Stimulated activated CD8-positive, alpha-beta memory T cell treated with anti-CD3 and anti-CD28 coated beads, Interleukin-15, amount 100 ng/mL, for 24 hours (primary cell): ENCODE data around the gene HOXD11.

ENCODE experiments used
- DNase-seq: peaks from one replicate; pipeline ENCODE4 v3.0.0-alpha.2; 2020; ENCODE audit warnings: low read depth

The HOXD11 gene

DNA sequence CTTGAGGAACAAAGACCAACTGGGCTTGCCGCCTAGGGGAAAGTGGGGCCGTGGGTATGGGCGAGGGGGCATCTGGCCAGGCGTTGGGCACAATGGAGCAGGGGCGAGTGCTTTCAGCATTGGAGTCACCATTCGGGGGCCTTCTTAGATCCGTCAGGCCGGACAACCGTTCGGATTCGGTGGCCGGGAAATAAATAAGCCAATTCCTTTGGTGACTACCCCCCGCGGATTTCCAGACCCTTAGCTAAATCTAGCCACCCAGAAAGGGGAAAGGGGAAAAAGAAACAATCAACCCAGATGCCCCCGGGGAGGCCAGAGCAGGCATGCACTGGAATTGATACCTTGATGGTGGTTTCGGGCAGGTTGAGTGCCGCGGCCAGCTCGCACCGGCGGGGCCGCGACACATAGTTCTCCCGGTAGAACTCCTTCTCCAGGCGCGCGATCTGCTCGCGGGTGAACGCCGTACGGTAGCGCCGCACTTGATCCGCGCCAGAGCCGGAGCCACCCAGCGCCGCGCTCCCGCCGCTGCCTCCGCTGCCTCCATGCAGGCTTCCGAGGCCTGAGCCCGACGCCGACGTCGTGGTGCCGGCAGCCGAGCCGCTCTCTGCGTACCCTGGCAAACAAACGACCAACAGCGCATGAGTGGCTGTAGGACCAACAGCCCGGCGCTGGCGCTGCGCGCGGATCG is 25.1 kb upstream of the HOXD11 start:
- DNase-seq: no peak

GRCh38 chr2:176082525-176082823 is 24.6 kb upstream of the HOXD11 start:
- DNase-seq: no peak

DNA sequence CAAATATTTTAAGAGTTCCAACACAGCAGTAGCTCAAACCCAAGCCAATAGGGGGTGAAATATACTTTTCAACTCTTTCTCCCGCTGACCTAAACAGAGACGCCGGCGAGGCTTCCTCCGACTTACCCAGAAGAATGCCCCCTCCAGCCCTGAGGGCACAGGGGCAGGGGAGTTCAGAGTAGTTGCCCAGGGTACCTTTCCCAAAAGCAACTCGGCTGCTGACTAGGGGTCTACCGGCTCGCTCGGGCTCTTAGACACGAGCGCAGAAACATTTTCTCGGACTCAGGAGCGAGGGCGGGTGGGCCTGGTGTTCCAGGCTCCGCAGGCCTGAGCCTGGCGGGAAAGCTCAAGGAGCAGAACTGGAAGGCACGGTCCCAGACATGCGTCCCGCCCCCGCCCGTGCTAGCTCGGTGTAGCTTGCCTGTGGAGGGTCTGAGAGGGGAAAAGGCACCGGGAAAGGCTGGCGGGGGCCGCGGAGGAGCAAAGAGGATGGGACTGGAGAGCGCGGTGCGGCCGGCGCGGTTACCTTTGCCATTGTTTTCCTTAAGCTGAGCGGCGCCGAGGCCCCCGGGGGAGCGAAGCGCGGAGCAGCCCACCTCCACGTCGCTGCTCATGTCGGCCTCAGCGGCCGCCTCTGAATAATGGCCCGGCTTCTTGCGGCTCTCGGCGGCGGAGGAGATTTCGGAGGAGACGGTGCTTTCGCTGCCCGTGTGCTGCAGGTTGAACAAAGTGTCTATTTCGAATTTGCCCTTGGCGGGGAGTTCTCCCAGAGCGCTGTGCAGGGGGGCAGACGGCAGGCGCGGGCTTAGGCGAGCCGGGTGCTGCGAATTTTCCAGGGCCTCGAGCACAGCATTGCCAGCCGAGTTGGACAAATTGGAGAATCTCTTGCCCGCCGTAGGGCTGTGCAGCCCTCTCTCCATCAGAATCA is 24.0 kb upstream of the HOXD11 start:
- no peak for DNase-seq

- DNase-seq: no peak
Measured at GRCh38 chr2:176083796-176084261, 23.3 kb upstream of the HOXD11 start, which contains the start of gene EVX2. EVX2 (minus strand) TSS chr2:176083962; CDS start chr2:176083776, 186 bp downstream.

DNA sequence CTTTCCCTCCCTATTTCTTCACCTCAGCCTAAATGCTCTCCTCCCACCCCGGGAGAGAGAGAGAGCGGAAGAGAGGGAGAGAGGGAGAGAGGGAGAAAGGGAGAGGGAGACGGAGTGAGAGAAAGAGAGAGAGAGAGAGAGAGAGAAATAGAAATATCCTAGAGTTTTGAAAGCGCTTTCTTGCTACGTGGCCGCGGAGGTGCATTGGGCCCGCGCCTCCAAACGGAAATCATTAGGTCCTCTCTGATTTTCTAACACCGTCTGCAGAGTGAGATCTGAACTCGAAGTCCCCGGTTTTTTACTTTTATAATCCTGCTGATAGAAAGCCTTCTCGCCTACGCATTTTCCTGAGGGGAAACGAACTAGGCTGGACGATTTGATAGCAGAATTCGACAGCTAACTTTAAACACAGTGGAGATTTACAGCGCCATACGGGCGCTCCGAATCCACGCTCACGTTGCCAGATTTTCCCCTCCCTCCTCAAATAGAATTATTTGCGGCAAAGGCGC is 22.4 kb upstream of the HOXD11 start:
- DNase-seq: no peak

DNA sequence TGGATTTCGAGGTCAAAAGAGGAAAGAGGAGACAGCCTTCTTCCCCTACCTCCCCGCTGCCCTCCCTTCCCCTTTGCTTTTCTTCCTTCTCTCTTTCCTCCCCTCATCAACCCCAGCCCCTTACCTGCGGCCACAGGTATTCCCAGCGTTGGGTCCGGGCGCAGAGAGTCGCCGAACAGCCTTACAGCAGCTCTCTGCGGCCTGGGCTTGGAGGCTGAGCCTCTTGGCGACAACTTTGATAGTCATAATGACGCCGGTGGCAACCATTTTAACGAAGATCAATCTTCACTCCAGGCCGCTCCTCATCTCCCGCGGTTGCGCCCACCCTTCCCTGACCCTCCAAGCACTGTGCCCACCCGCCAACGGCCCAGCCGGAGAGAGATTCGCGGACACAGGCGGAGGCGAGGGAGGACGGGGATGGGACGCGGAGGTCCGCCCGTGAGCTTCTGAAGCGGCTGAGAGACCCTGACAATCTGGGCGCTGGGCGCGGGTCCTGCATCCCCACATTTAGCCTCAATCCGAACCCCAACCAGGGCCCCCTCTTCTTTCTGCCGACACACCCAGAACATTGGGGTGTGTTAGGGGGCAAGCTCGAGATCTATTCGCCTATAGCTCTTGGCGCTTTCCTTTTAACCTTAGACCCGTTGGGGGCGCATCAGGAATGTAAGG is 21.8 kb upstream of the HOXD11 start:
- DNase-seq: no peak

- no peak for DNase-seq
Measured at GRCh38 chr2:176085861-176086771, 21.0 kb upstream of the HOXD11 start.

DNA sequence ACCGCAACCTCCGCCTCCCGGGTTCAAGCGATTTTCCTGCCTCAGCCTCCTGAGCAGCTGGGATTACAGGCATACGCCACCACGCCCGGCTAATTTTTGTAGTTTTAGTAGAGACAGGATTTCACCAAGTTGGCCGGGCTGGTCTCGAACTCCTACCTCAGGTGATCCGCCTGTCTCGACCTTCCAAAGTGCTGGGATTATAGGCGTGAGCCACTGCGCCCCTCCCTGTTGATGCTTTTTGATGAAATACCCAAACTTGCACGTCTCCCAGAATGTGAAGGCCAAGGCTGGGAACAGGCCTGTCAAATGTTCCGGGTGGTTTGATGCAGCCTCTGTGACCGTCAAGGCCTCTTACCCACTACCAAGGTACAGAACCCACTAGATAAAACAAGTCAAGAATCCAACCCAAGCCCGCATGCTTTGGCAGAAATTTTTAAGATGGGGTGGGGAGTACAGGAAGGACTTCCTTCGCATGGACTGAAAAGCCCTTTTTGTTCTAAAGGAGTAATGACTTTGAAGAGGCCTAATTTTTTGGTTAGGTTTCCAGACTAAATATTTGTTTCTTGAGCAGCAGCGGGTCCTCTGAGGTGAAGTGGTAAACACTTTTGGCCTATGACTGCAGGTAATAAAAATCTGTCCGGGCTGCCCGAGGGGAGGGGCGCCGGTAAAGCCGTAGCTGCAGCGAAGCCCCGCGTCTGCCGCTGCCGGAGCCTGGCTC is 19.6 kb upstream of the HOXD11 start:
- no peak for DNase-seq

DNA sequence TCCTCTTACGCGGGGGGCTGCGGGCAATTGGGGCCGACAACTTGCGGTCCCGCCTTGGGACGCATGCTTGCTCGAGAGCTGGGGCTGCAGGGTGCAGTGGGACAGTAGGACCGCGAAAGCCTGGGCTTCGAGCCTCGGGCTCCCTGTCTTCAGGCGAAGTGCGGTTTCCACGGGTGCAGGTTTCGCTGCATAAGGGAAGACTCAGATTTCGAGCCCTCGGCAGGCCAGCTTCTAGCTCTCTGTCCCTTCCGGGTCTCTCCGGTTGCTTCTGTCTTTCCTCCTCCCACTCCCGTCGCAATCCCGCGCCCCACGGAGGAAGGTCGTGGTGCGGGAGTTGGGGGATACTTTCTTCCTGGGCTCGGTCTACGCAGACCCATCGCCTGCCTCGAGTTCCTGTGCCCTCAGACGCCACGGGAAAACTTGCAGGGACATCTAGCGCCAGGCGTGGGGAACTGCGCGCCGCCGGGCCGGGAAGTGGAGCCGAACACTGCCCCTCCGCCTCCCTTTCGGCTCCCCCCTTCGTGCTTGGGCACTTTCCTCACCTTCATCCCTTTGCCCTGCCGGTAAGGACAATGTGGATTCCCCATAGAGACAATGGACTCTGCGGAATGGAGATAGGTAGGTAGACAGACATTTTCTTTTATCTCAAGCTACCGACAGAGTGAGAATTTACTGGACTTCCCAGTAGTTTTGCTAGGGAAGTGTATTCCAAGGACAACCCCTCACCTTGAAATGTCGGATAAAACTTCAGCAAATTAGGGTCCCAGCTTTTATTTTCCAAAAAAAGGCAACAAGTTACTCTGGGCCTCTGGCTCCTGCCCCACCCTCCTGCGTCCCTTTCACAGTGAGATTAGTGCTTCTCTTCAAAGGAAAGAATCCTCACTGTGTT is 18.8 kb upstream of the HOXD11 start:
- no peak for DNase-seq

DNA sequence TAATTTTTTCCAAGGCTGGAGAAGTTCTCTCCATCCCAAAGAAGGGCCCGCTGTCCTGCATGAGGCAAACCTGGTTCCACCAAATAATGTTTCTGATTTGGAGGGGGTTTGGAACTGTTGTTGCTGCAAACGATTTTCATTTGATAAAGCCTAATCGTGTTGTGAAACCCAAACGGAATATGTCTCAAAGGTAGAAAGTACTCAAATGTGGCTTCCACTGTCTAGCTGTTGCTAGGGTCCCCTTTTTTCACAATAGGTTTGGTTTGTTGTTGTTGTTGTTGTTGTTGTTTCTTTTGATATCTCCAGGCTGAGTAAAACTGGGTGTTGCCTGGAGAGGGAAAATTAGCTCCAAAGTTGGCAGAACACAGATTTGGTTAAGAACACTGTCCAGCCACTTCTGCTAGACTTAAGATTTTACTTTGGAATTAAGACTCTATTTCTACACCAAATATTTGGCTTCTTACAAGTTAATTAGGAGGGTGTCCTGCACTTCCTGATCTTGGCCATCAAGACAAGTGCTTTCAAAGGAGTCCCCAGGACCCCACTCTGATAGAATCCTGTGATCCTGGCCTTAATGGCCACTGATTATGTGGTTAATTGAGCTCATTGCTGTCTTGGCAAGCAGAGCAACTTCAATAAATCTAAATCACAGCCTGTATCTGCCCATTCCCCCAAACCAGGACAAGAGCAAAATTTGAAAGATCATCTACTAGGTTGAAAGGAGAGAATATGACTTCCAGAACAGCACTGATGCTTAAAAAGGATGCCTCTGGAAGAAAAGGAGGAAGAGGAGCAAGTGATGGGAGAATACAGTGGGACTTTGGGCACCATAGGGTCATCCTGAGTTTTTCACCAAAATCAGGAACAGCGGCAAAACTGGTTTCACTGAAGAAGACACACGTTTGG is 17.9 kb upstream of the HOXD11 start:
- DNase-seq: no peak

DNA sequence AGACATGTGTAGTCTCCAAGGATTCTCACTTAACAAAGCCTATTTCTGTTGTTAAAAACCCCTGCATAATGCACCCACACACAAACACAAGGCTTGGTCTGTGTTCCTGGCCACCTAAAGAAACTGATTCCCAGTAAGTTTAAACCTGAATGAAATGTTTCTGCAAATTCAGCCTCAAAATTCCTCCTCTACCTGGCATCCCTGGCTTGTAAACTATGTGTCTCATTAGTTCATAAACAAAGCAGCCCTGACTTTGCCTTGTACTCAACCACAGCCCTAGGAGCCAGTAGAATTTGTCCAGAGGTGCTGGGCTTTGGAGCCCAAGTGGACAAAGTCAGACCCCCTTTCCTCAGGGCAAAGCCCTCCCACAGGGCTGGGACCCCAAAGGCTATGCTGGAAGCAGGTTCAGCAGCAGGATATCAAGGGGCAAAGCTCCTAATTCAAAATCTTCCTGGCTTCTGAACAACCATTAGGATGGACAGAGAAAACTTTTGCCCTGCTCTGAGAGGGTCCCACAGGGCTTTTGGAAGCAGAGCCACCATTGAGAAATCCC is 17.2 kb upstream of the HOXD11 start:
- DNase-seq: no peak

GRCh38 chr2:176090862-176091261 is 16.2 kb upstream of the HOXD11 start:
- DNase-seq: no peak

DNA sequence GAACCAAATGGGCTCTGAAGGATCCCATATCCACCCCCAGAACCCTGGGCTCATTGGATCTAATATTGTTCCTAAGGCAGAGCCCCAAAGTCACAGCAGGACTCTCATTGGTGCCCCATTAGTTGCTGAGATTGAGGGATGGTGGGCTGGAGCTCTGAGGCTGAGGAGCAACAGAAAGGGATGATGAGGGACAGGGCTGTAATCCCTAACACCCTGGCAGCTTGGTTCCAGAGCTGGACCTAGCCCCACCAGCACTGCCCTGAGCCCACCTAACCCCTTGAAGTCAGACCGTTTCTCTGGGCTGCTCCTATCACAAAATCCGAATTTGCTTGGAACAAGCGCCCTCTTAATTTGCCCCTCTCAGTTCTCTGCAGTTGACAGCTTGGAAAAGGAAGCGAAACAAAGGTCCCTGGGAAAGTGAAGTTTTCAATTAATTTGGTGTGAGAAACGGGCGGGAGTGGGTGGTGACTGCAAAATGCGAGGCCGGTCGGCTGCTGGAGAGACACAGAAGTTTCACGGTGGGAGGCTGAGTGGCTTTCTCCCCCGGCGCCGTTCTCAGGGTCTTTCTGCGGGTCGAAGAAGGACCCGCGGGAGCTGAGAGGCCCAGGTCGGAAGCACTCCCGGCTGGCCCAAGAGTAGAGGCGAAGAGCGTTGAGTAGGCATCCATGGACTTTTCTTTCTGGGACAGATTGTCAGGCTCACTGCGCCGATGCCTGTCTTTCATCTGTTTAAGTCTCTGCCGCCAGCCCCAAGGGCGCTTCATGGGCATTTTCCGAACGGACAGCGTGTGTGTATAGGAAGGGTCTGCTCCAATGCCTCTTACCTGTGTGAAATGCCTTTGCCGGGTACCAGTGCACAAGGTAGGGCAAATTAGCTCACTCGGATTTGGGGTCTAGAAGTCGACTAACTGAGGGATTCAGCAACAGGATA is 15.5 kb upstream of the HOXD11 start:
- no peak for DNase-seq

GRCh38 chr2:176092270-176093144 is 14.6 kb upstream of the HOXD11 start, which contains the start of gene HOXD13:
HOXD13 (plus strand) TSS chr2:176092721; CDS start chr2:176092891, 170 bp downstream.
- DNase-seq: no peak

DNA sequence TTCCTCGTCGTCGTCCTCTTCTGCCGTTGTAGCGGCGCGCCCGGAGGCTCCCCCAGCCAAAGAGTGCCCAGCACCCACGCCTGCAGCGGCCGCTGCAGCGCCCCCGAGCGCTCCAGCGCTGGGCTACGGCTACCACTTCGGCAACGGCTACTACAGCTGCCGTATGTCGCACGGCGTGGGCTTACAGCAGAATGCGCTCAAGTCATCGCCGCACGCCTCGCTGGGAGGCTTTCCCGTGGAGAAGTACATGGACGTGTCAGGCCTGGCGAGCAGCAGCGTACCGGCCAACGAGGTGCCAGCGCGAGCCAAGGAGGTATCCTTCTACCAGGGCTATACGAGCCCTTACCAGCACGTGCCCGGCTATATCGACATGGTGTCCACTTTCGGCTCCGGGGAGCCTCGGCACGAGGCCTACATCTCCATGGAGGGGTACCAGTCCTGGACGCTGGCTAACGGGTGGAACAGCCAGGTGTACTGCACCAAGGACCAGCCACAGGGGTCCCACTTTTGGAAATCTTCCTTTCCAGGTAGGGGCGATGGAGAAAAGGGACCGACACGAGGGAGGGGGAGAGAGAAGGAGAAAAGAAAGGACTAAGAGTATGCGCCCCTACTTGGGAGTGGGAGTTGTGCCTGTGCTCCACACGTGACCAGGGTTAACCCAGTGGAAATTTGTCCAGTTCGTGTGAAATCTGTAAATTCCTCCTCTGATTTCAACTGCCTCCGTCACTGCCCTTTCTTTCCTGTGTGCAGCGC is 13.8 kb upstream of the HOXD11 start:
- DNase-seq: no peak

DNA sequence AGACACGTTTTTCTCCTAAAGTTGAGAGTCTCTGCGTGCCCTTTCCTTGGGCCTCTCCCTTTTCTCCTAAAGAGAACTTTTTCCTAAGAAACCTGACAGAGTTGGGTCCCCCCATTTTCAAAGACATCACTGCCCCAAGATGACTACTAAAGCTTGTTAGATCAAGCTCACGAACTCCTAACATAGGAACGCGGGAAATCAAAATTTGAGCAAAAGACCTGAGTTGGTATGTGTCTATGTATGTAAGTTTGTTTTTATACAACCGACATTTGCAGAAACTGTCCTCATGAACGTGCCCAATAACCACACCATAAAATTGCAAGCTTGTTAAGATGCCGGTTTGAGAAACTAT is 13.2 kb upstream of the HOXD11 start:
- no peak for DNase-seq
